NCI-H345 treated with DMSO at 0.1 percent for 48 hours (cell line): ENCODE results near the gene USP10.
"Not testable (repeated sequence)": the region's sequence is repeated elsewhere in the genome, so short reads cannot be mapped to it uniquely, and the experiment has no call there.

Source experiments
- DNase-seq: peaks from one replicate; lab custom pipeline; 2025; ENCODE audit not compliant: unreplicated experiment; lab: John Stamatoyannopoulos, UW

Gene USP10

GRCh38 chr16:84673561-84673960 is 26.2 kb upstream of the USP10 start:
- no peak for DNase-seq

DNA sequence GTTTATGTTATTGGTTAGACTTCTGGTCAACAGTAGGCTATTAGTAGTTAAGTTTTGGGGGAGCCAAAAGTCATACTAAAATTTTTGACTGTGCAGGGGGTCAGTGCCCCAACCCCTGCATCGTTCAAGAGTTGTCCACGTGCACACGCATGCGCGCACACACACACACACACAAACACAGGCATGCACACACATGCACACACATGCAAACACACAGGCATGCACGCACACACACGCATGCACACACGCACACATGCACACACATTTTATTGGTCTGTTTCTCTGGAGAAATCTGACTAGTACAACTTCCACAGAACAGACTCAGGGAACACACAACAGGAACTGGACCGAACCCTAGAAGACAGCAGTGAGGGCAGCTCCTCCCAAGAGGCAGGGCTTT is 24.4 kb upstream of the USP10 start:
- no peak for DNase-seq

- no peak for DNase-seq
Observed at GRCh38 chr16:84675884-84676283, 23.9 kb upstream of the USP10 start.

DNA sequence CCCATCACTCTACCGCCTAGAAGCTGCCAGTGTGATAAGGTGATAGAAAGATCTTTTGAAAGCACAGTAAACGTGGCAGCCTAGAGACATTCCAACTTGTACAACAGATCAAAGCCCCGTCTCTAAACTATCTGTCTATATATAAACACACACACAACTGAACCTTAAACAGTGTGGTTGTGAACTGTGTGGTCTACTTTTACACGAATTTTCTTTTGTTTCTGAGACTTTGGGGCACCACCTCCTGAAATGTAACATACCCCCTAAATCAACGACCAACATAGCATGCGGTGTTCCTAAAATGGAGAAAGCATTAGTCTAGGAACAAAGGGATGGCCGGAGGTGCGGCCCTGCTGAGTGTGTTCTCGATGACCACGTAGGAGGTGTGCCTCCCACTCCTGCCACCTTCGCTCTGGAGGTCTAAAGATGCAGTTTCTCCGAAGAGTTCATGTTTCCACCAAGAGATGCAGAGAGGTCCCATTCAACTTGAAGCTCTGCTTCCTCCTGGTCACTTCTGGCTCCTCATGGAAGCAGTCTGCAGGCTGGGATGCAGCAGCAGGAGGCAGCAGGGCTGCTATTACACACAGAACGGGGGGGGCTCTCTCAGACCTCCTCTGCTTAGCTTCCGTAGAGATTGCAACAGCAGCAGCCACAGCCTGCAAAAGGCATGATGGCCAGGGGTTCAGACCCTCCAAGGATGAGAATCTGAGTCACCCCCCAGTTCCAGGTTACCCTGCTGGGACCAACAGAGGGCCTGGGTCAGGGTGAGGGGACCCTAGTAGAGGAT is 22.6 kb upstream of the USP10 start:
- DNase-seq, result no peak

DNA sequence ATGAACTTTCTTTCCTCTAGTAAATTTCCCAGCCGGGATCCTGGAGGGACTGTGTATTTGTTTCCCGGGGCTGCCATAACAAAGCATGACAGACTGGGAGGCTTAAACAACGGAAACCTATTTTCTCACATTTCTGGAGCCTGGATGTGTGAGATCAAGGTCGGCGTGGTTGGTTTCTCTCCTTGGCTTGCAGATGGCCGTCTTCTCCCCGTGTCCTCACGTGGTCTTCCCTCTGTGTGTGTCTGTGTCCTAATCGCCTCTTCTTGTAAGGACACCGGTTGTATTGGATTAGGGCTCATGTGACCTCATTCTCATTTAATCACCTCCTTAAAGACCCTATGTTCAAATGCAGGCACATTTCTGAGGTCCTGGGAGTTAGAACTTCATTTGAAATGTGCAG is 22.0 kb upstream of the USP10 start:
- DNase-seq, result no peak

- no peak for DNase-seq
Observed at GRCh38 chr16:84678541-84678940, 21.3 kb upstream of the USP10 start.

DNA sequence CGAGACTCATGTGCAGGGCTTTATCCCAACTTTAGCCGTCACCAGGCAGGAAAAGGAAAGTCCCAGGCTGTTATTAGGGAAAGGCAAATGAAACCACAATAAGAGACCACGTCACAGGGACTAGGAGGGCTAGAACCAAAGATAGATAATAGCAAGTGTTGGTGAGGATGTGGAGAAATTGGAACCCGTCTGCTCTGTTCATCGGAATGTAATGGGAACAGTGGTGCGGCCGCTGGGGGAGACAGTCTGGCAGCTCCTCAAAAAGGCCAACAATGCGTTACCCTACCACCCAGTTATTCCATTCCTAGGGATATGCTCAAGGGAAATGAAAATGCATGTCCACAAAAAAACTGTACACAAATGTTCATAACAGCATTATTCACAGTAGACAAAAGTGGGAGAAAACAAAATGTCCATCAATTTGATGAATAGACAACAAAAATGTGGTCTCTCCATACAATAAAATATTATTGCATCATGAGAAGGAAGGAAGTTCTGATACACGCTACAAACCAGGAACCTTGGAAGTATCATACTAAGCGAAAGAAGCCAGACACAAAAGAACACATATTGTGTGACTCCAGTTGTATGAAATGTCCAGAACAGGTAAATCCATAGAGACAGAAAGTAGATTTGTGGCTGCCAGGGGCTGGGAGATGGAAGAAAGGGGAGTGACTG is 19.5 kb upstream of the USP10 start:
- no peak for DNase-seq

- no peak for DNase-seq
Observed at GRCh38 chr16:84680843-84681629, 18.8 kb upstream of the USP10 start.

- no peak for DNase-seq
Observed at GRCh38 chr16:84683691-84684591, 15.9 kb upstream of the USP10 start.

DNA sequence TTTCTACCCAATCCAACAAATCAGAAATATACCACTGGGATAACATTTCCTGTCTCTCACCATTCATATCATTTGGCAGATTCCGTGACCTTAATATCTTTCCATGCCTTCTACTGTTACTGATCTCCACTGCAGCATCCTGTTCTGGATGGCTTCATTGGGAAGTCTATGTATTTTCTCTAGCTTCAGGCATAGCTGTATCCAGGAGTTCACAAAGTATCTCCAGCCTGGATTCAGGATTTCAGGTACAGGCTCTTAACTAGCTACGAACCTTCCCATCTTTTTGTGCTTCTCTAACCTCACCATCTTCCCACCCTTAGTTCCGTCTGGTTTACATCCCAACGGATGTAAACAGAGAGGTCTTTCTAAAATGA is 15.2 kb upstream of the USP10 start:
- no peak for DNase-seq

DNA sequence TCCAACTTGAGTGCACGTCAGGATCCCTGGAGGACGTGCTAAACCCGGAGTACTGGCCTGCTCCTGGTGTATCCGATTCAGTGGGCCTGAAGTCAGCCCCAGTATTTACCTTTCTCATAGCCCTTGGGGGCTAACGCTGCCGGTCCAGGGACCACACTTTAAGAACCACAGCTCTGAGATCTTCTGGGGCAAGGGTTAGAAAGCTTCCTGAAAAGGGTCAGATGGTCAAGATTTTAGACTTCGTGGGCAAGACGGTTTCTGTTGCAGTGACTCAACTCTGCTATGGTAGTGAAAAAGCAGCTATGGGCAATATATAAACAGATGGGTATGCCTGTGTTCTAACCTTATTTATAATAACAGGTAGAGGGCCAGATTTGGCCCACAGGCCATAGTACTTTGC is 14.6 kb upstream of the USP10 start:
- no peak for DNase-seq

GRCh38 chr16:84686707-84687298 is 13.0 kb upstream of the USP10 start:
- no peak for DNase-seq

- DNase-seq, result no peak
Observed at GRCh38 chr16:84687715-84688114, 12.1 kb upstream of the USP10 start.

DNA sequence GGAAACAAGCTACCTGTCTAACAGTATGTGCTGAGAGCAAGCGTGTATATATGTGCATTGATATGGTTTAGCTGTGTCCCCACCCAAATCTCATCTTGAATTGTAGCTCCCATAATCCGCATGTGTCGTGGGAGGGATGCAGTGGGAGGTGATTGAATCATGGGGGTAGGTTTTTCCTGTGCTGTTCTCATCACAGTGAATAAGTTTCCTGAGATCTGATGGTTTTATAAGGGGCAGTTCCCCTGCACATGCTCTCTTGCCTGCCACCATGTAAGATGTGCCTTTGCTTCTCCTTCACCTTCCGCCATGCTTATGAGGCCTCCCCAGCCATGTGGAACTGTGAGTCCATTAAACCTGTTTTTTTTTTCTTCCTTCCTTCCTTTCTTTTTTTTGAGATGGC is 11.6 kb upstream of the USP10 start:
- DNase-seq, result not testable (repeated sequence)

- DNase-seq, result no peak
Observed at GRCh38 chr16:84689111-84689510, 10.7 kb upstream of the USP10 start.

DNA sequence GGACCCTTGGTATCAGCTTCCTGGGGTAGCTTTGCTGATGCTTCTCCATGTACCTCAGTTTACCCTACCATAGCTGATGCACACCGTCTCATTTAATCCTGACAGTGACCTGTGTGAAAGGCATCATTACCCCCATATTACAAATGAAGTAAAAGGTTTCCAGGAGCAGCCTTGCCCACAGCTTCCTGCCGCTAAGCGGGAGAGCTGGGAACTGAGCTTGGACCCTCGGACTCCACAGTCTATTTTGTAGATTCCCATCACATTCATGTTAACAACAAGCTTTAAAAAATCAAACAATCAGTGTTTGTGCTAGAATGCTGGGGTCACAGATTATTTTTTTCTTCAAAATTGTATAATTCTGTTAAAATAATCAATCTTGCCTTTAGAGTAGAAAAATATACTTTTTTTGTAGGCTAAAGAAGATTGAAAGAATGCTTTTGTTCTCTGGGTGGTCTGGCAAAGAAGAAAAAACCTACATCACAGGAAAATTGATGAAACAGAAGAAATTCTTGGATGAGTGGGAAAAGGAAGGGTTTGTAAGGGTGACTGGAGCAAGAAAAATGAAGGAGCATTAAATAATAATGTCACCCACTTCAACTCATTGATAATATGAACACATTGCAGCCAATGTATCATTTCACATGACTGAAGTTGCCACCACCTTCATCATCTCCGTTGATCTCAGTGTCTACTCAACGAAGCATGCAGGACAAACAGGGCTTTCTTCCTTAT is 9.5 kb upstream of the USP10 start:
- DNase-seq, result no peak

DNA sequence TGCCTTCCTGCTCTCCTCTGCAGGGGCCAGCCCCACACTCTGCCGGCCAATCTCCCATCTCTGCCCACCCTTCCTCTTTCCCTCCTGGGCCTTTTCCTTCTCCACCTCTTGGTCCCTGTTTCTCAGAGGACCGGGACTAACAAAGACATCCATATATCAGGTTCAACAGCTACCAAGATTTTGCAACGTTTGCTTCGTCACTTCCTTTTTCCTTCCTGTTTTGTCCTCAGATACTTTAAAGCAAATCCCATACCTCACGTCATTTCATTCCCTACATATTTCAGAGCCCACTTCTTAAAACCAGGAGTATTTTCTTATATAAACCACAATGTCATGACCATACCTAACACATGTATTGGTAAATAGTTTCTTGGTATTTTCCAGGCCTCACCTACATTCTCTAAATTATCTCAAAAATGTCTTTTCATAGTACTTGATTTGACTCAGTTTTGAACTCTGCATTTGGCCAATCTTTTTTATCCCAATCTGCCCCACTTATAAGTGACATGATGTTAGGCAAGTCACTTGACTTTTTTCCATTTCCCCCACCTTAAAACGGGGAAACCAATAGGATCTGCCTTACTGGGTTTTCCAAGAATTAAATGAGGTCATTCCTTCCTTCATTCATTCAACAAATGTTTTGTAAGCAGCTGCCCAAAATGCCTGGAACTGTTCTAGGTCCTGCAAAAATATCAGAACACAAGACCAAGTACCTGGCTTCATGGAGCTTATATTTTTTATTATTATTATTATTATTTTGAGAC is 7.2 kb upstream of the USP10 start:
- no peak for DNase-seq

DNA sequence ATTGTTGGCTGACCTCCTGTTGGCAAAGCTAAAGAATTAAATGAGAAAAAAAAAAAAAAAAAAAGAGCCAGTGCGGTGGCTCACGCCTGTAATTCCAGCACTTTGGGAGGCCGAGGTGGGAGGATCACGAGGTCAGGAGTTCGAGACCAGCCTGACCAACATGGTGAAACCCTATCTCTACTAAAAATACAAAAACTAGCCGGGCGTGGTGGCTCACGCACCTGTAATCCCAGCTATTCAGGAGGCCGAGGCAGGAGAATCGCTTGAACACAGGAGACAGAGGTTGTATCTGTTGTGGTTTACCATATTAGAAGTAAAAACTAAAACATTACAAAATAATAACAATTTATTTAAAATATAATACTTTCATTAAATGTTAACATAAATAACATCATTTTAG is 5.9 kb upstream of the USP10 start:
- not testable (repeated sequence) for DNase-seq

- DNase-seq, result no peak
Observed at GRCh38 chr16:84694980-84695379, 4.8 kb upstream of the USP10 start.
